PC-3 (cell line): ENCODE measurements around the gene TMEM38B.

Experiments
- EZH2 ChIP-seq: fragments of 300-600 bp; sonication (generic); IDR thresholded peaks from one replicate; pipeline ENCODE4 v1.6.1; 2017; ENCODE audit warnings: antibody characterized with exemption, mild to moderate bottlenecking, low read length; ENCODE audit not compliant: unreplicated experiment
- TF ChIP-seq, protein P1 (sequence below): fragments of 300-600 bp; sonication (generic); conservative IDR thresholded peaks from 2 replicates; pipeline ENCODE4 v1.5.1; 2017; ENCODE audit warnings: antibody characterized with exemption, low read depth, mild to moderate bottlenecking, low read length

DNA sequence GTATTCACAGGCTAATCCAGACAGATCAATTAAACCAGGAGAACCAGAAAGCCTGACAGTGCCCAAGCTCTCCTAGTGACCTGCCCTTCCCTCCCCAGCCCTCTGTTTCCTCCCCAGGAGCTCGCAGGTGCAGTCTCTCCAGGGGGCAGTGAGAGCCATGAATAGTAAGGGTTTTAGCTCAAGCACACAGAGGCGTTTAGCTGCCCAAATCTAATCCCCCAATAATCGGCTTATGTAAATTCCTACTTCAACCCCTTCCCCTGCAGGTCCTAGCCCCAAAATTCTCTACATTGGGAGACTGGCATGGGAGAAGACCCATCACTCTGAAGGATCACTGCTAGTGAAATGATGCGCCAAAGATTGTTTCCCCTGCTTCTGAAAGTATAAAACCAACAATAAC is 42.5 kb upstream of the TMEM38B start:
- TF ChIP-seq, protein P1, sequence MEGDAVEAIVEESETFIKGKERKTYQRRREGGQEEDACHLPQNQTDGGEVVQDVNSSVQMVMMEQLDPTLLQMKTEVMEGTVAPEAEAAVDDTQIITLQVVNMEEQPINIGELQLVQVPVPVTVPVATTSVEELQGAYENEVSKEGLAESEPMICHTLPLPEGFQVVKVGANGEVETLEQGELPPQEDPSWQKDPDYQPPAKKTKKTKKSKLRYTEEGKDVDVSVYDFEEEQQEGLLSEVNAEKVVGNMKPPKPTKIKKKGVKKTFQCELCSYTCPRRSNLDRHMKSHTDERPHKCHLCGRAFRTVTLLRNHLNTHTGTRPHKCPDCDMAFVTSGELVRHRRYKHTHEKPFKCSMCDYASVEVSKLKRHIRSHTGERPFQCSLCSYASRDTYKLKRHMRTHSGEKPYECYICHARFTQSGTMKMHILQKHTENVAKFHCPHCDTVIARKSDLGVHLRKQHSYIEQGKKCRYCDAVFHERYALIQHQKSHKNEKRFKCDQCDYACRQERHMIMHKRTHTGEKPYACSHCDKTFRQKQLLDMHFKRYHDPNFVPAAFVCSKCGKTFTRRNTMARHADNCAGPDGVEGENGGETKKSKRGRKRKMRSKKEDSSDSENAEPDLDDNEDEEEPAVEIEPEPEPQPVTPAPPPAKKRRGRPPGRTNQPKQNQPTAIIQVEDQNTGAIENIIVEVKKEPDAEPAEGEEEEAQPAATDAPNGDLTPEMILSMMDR, result no peak
- TF ChIP-seq EZH2, result no peak
